ENCODE data around the gene EIF5.

- TF ChIP-seq CTCF (IDR thresholded peaks at IDR 0.05) (no peak), POLR2A (IDR thresholded peaks at IDR 0.05) (no peak)
Observed at GRCh38 chr14:103388664-103389063, 54.6 kb downstream of the EIF5 start.
